Putamen (tissue), 1 donor: ENCODE data around the gene TPGS1.
A peak's percentile ranks its signal among the peaks of the same experiment; 100 is the strongest.

ENCODE experiments used
- DNase-seq: peaks from one replicate; pipeline ENCODE4 v3.0.0-alpha.2; 2016; ENCODE audit warnings: low spot score

The TPGS1 gene

GRCh38 chr19:495402-496111 is 11.7 kb upstream of the TPGS1 start:
- DNase-seq, result no peak

GRCh38 chr19:496112-496665 is 11.1 kb upstream of the TPGS1 start, which contains the start of gene MADCAM1:
Gene MADCAM1, plus strand, starts transcription at chr19:496486. Its CDS starts 14 bp downstream, at chr19:496500.
- no peak for DNase-seq

GRCh38 chr19:496986-497385 is 10.3 kb upstream of the TPGS1 start:
- DNase-seq, result no peak

- DNase-seq, result no peak
Observed at GRCh38 chr19:497491-497868, 9.8 kb upstream of the TPGS1 start.

- no peak for DNase-seq
Observed at GRCh38 chr19:497869-498510, 9.3 kb upstream of the TPGS1 start.

- DNase-seq, result no peak
Observed at GRCh38 chr19:498511-498891, 8.8 kb upstream of the TPGS1 start.

GRCh38 chr19:498977-499623 is 8.2 kb upstream of the TPGS1 start:
- no peak for DNase-seq

GRCh38 chr19:501646-502045 is 5.7 kb upstream of the TPGS1 start:
- DNase-seq, result no peak

GRCh38 chr19:504616-505015 is 2.7 kb upstream of the TPGS1 start:
- no peak for DNase-seq

GRCh38 chr19:506404-507285 is 652 bp upstream of the TPGS1 start:
- DNase-seq, result peak; percentile 100

GRCh38 chr19:508204-509150 is 1.2 kb downstream of the TPGS1 start:
- DNase-seq, result no peak

- peak; percentile 69 for DNase-seq
Observed at GRCh38 chr19:510606-511100, 3.4 kb downstream of the TPGS1 start.

- DNase-seq, result no peak
Observed at GRCh38 chr19:511101-511851, 4.0 kb downstream of the TPGS1 start.

GRCh38 chr19:512547-513365 is 5.5 kb downstream of the TPGS1 start:
- DNase-seq, result no peak

GRCh38 chr19:513368-514165 is 6.3 kb downstream of the TPGS1 start:
- no peak for DNase-seq

- DNase-seq, result no peak
Observed at GRCh38 chr19:514166-514663, 6.9 kb downstream of the TPGS1 start.

GRCh38 chr19:517721-518597 is 10.7 kb downstream of the TPGS1 start:
- DNase-seq, result no peak
